NOMO-1 treated with dmso at 0.1 percent for 144 hours (cell line): Measurements from ENCODE around the gene AOC3.
A peak's percentile ranks its signal among the peaks of the same experiment; 100 is the strongest.
"Not testable (repeated sequence)": the region's sequence is repeated elsewhere in the genome, so short reads cannot be mapped to it uniquely, and the experiment has no call there.

Experiments used
- DNase-seq: peaks from one replicate; lab custom pipeline; 2025; ENCODE audit not compliant: unreplicated experiment; lab: John Stamatoyannopoulos, UW

The AOC3 gene

GRCh38 chr17:42843358-42843934, 7.6 kb upstream of the AOC3 start:
- DNase-seq = peak; percentile 40

- DNase-seq = no peak
Observed at GRCh38 chr17:42844271-42844670, 6.7 kb upstream of the AOC3 start, which contains the start of gene AOC2. Gene AOC2 (plus strand): TSS chr17:42844580. CDS start chr17:42844627, 47 bp downstream.

GRCh38 chr17:42844761-42845555, 6.0 kb upstream of the AOC3 start:
- DNase-seq = no peak

GRCh38 chr17:42845556-42845917, 5.5 kb upstream of the AOC3 start:
- DNase-seq = no peak

- DNase-seq = no peak
Observed at GRCh38 chr17:42845918-42846593, 4.9 kb upstream of the AOC3 start.

GRCh38 chr17:42846594-42847280, 4.3 kb upstream of the AOC3 start:
- no peak for DNase-seq

GRCh38 chr17:42848093-42848492, 2.9 kb upstream of the AOC3 start:
- no peak for DNase-seq

GRCh38 chr17:42849031-42849430, 2.0 kb upstream of the AOC3 start:
- DNase-seq = no peak

GRCh38 chr17:42849451-42850181, 1.4 kb upstream of the AOC3 start:
- no peak for DNase-seq

GRCh38 chr17:42851371-42852240, 607 bp downstream of the AOC3 start:
- not testable (repeated sequence) for DNase-seq

- DNase-seq = no peak
Observed at GRCh38 chr17:42852351-42852750, 1.4 kb downstream of the AOC3 start.

- DNase-seq = no peak
Observed at GRCh38 chr17:42853004-42853403, 2.0 kb downstream of the AOC3 start.

- DNase-seq = no peak
Observed at GRCh38 chr17:42853597-42853967, 2.6 kb downstream of the AOC3 start.

GRCh38 chr17:42853968-42854790, 3.2 kb downstream of the AOC3 start:
- DNase-seq = no peak

GRCh38 chr17:42855048-42855596, 4.1 kb downstream of the AOC3 start:
- DNase-seq = no peak

- DNase-seq = not testable (repeated sequence)
Observed at GRCh38 chr17:42856093-42856492, 5.1 kb downstream of the AOC3 start.

- DNase-seq = not testable (repeated sequence)
Observed at GRCh38 chr17:42856516-42856915, 5.5 kb downstream of the AOC3 start.

GRCh38 chr17:42857389-42857788, 6.4 kb downstream of the AOC3 start:
- DNase-seq = no peak

- DNase-seq = no peak
Observed at GRCh38 chr17:42865638-42866094, 14.7 kb downstream of the AOC3 start.
